ENCODE data around the gene SEM1. TPM values are rescaled to one million over a fixed set of nuclear protein-coding genes. Genes with fewer than 3 reads are reported as not detected.

Gene SEM1
- total RNA-seq, 1 experiment from 2014 or later: 73.3 TPM

GRCh38 chr7:96709381-96710228 lies at the start of gene SEM1 (continued):
- TF ChIP-seq ZNF423 (CRISPR knock-in tag; IDR thresholded peaks at IDR 0.05) (no peak), ZNF416 (CRISPR knock-in tag; IDR thresholded peaks at IDR 0.05) (no peak), IRF2 (CRISPR knock-in tag; IDR thresholded peaks at IDR 0.05; ENCODE audit: borderline replicate concordance, low read depth) (no peak), ZNF425 (CRISPR knock-in tag; conservative IDR thresholded peaks at IDR 0.05) (no peak), CREB1 (CRISPR knock-in tag; IDR thresholded peaks at IDR 0.05) (no peak), CTCF (IDR thresholded peaks at IDR 0.05) (no peak), JAZF1 (CRISPR knock-in tag; IDR thresholded peaks at IDR 0.05) (no peak), MYBL2 (CRISPR knock-in tag; IDR thresholded peaks at IDR 0.05) (no peak), ZNF671 (CRISPR knock-in tag; IDR thresholded peaks at IDR 0.05) (no peak), JUN (CRISPR knock-in tag; IDR thresholded peaks at IDR 0.05) (no peak), NFYB (CRISPR knock-in tag; conservative IDR thresholded peaks at IDR 0.05; ENCODE audit: low read depth) (no peak), ZNF281 (CRISPR knock-in tag; IDR thresholded peaks at IDR 0.05) (no peak), ARID4B (CRISPR knock-in tag; IDR thresholded peaks at IDR 0.05; ENCODE audit: borderline replicate concordance) (no peak), NR2C2 (CRISPR knock-in tag; IDR thresholded peaks at IDR 0.05) (no peak), ZNF263 (CRISPR knock-in tag; IDR thresholded peaks at IDR 0.05; ENCODE audit: low read depth) (no peak), GABPB1 (CRISPR knock-in tag; IDR thresholded peaks at IDR 0.05) (no peak), USF1 (CRISPR knock-in tag; IDR thresholded peaks at IDR 0.05) (no peak), FOXP4 (CRISPR knock-in tag; IDR thresholded peaks at IDR 0.05) (no peak), SP1 (CRISPR knock-in tag; conservative IDR thresholded peaks at IDR 0.05) (no peak)
- TF ChIP-seq, protein P1, sequence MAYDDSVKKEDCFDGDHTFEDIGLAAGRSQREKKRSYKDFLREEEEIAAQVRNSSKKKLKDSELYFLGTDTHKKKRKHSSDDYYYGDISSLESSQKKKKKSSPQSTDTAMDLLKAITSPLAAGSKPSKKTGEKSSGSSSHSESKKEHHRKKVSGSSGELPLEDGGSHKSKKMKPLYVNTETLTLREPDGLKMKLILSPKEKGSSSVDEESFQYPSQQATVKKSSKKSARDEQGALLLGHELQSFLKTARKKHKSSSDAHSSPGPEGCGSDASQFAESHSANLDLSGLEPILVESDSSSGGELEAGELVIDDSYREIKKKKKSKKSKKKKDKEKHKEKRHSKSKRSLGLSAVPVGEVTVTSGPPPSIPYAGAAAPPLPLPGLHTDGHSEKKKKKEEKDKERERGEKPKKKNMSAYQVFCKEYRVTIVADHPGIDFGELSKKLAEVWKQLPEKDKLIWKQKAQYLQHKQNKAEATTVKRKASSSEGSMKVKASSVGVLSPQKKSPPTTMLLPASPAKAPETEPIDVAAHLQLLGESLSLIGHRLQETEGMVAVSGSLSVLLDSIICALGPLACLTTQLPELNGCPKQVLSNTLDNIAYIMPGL (CRISPR knock-in tag; IDR thresholded peaks at IDR 0.05): 0 out of 2 replicates have a peak, but pooled peaks have one; percentile 28
- TF ChIP-seq, protein P2, sequence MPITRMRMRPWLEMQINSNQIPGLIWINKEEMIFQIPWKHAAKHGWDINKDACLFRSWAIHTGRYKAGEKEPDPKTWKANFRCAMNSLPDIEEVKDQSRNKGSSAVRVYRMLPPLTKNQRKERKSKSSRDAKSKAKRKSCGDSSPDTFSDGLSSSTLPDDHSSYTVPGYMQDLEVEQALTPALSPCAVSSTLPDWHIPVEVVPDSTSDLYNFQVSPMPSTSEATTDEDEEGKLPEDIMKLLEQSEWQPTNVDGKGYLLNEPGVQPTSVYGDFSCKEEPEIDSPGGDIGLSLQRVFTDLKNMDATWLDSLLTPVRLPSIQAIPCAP (CRISPR knock-in tag; IDR thresholded peaks at IDR 0.05): no peak

Data from WTC11 (cell line).